HuH-7 (cell line): ENCODE results near the gene PHC1.
"Not testable (repeated sequence)": the region's sequence is repeated elsewhere in the genome, so short reads cannot be mapped to it uniquely, and the experiment has no call there.

Experiments
- DNase-seq: peaks from one replicate; pipeline ENCODE4 v3.0.0; 2011; ENCODE audit warnings: low spot score

PHC1 gene

GRCh38 chr12:8911606-8912268, 2.6 kb upstream of the PHC1 start:
- DNase-seq = no peak

- peak; percentile 15 for DNase-seq
These were observed 1.4 kb upstream of the PHC1 start for GRCh38 chr12:8912914-8913313.

GRCh38 chr12:8913702-8914032, 642 bp upstream of the PHC1 start:
- DNase-seq = no peak

- peak; percentile 69 for DNase-seq
These were observed 612 bp downstream of the PHC1 start for GRCh38 chr12:8914716-8915526.

GRCh38 chr12:8916154-8916553, 1.8 kb downstream of the PHC1 start:
- DNase-seq = no peak

GRCh38 chr12:8917031-8917430, 2.7 kb downstream of the PHC1 start:
- DNase-seq = no peak

GRCh38 chr12:8917751-8918150, 3.4 kb downstream of the PHC1 start:
- no peak for DNase-seq

GRCh38 chr12:8919643-8920042, 5.3 kb downstream of the PHC1 start:
- not testable (repeated sequence) for DNase-seq

- no peak for DNase-seq
These were observed 8.2 kb downstream of the PHC1 start for GRCh38 chr12:8922544-8922943.

- not testable (repeated sequence) for DNase-seq
These were observed 16.5 kb downstream of the PHC1 start for GRCh38 chr12:8930655-8931323.

GRCh38 chr12:8932464-8932863, 18.2 kb downstream of the PHC1 start:
- not testable (repeated sequence) for DNase-seq

GRCh38 chr12:8934080-8934479, 19.8 kb downstream of the PHC1 start:
- not testable (repeated sequence) for DNase-seq

- DNase-seq = no peak
These were observed 22.4 kb downstream of the PHC1 start for GRCh38 chr12:8936735-8937134.

GRCh38 chr12:8937842-8938442, 23.6 kb downstream of the PHC1 start:
- not testable (repeated sequence) for DNase-seq

GRCh38 chr12:8941691-8942478, 27.6 kb downstream of the PHC1 start:
- DNase-seq = no peak

GRCh38 chr12:8943565-8944186, 29.4 kb downstream of the PHC1 start:
- no peak for DNase-seq

GRCh38 chr12:8946733-8947132, 32.4 kb downstream of the PHC1 start:
- DNase-seq = no peak

- no peak for DNase-seq
These were observed 33.4 kb downstream of the PHC1 start for GRCh38 chr12:8947737-8948136.

GRCh38 chr12:8948701-8949341, 34.5 kb downstream of the PHC1 start:
- DNase-seq = peak; percentile 8

GRCh38 chr12:8949342-8950220, 35.3 kb downstream of the PHC1 start, which contains the start of gene M6PR:
Gene M6PR (minus strand): TSS chr12:8949645. CDS start chr12:8946404, 3,241 bp downstream.
- DNase-seq = peak; percentile 86
